Astrocyte (in vitro differentiated cells and primary cell): ENCODE results near the gene MPND. TPM values are rescaled to one million over a fixed set of nuclear protein-coding genes. Genes with fewer than 3 reads are reported as not detected.

ENCODE experiments used
- DNase-seq: peaks from one replicate; pipeline ENCODE4 v3.0.0-alpha.2; 2010; ENCODE audit warnings: low read depth
- FAIRE-seq: peaks from 2 replicates; lab custom pipeline; 2011; peaks lifted over from hg19 to GRCh38; lab: Jason Lieb, UNC
- H2AFZ ChIP-seq: 2 replicates; pipeline ENCODE4 v1.6.0; 2012; ENCODE audit warnings: low read depth, low read length, inconsistent platforms
- H3K27ac ChIP-seq: 2 replicates; pipeline ENCODE4 v1.5.1; 2011; ENCODE audit warnings: low read depth, low read length, inconsistent platforms
- H3K27me3 ChIP-seq: 2 replicates; pipeline ENCODE4 v1.6.0; 2011; ENCODE audit warnings: low read length, inconsistent platforms; ENCODE audit not compliant: insufficient read depth
- H3K36me3 ChIP-seq: 2 replicates; pipeline ENCODE4 v1.5.1; 2011; ENCODE audit warnings: low read length, inconsistent platforms; ENCODE audit not compliant: insufficient read depth
- H3K4me1 ChIP-seq: 2 replicates; pipeline ENCODE4 v1.5.1; 2011; ENCODE audit warnings: low read length, inconsistent platforms; ENCODE audit not compliant: insufficient read depth
- H3K4me2 ChIP-seq: 2 replicates; pipeline ENCODE4 v1.6.0; 2012; ENCODE audit warnings: low read length, inconsistent platforms
- H3K4me3 ChIP-seq: 2 replicates; pipeline ENCODE4 v1.5.1; 2011; ENCODE audit warnings: low read depth, mild to moderate bottlenecking, low read length, inconsistent platforms; ENCODE audit not compliant: insufficient read depth
- H3K79me2 ChIP-seq: 2 replicates; pipeline ENCODE4 v1.6.0; 2012; ENCODE audit warnings: mild to moderate bottlenecking, low read length, inconsistent platforms; ENCODE audit not compliant: insufficient read depth
- H3K9ac ChIP-seq: 2 replicates; pipeline ENCODE4 v1.6.0; 2012; ENCODE audit warnings: mild to moderate bottlenecking, low read length, inconsistent platforms
- H3K9me3 ChIP-seq: 2 replicates; pipeline ENCODE4 v1.5.1; 2012; ENCODE audit warnings: low read depth, mild to moderate bottlenecking, low read length, inconsistent platforms; ENCODE audit not compliant: insufficient read depth
- H4K20me1 ChIP-seq: 2 replicates; pipeline ENCODE4 v1.6.0; 2012; ENCODE audit warnings: low read length, inconsistent platforms; ENCODE audit not compliant: insufficient read depth
- H3K27ac Mint-ChIP-seq: one replicate; pipeline ENCODE4 v1.8.0; 2021; ENCODE audit warnings: mild to moderate bottlenecking, mixed read lengths; ENCODE audit not compliant: unreplicated experiment
- H3K27me3 Mint-ChIP-seq: one replicate; pipeline ENCODE4 v1.8.0; 2021; ENCODE audit warnings: low read depth, mixed read lengths; ENCODE audit not compliant: unreplicated experiment
- H3K36me3 Mint-ChIP-seq: one replicate; pipeline ENCODE4 v1.8.0; 2021; ENCODE audit warnings: low read depth, mixed read lengths; ENCODE audit not compliant: unreplicated experiment
- H3K4me1 Mint-ChIP-seq: one replicate; pipeline ENCODE4 v1.8.0; 2021; ENCODE audit warnings: low read depth, mixed read lengths; ENCODE audit not compliant: unreplicated experiment
- H3K4me3 Mint-ChIP-seq: one replicate; pipeline ENCODE4 v1.8.0; 2021; ENCODE audit warnings: mild to moderate bottlenecking, moderate library complexity, mixed read lengths; ENCODE audit not compliant: unreplicated experiment
- H3K9me3 Mint-ChIP-seq: one replicate; pipeline ENCODE4 v1.8.0; 2021; ENCODE audit warnings: mild to moderate bottlenecking, mixed read lengths; ENCODE audit not compliant: unreplicated experiment
- CTCF ChIP-seq: IDR thresholded peaks from 2 replicates; pipeline ENCODE4 v1.5.1; 2011; ENCODE audit warnings: low read depth, mild to moderate bottlenecking, inconsistent platforms, low read length, moderate library complexity; ENCODE audit not compliant: insufficient read depth
- EZH2 ChIP-seq: IDR thresholded peaks from 2 replicates; pipeline ENCODE4 v1.6.1; 2012; ENCODE audit warnings: mild to moderate bottlenecking, low read length, inconsistent platforms; ENCODE audit not compliant: insufficient read depth
- total RNA-seq: library from RNA; stranded (reverse); gene quantifications from 2 replicates; pipeline ENCODE4 v1.2.1, GENCODE V29; 2021

Gene MPND
- total RNA-seq, 1 donor from 2014 or later = 14.7 TPM

- no peak overlapping the region for H3K4me3 Mint-ChIP-seq
- peak overlapping the region; percentile 66 for H3K9ac ChIP-seq
These were observed 48.5 kb downstream of the MPND start for GRCh38 chr19:4391701-4392483.

GRCh38 chr19:4393947-4394590, 50.7 kb downstream of the MPND start:
- DNase-seq (peak; percentile 66), FAIRE-seq (no peak)
- Histone ChIP-seq H3K9ac (peak overlapping the region; percentile 24), H3K4me2 (peak overlapping the region; percentile 66), H3K4me1 (peaks cover 45% of the 10 kb centered on the region), H3K79me2 (peaks cover 99% of the 10 kb centered on the region), H3K4me3 (no peak overlapping the region), H3K36me3 (peaks cover 6% of the 10 kb centered on the region), H4K20me1 (peaks cover 93% of the 10 kb centered on the region), H3K27me3 (no peaks in the 10 kb centered on the region), H3K9me3 (no peaks in the 10 kb centered on the region), H2AFZ (no peak overlapping the region), H3K27ac (no peak overlapping the region)
- Mint-ChIP-seq H3K9me3 (peaks cover 2% of the 10 kb centered on the region), H3K4me1 (peaks cover 40% of the 10 kb centered on the region), H3K27me3 (no peaks in the 10 kb centered on the region), H3K36me3 (peaks cover 5% of the 10 kb centered on the region), H3K4me3 (peak overlapping the region; percentile 74), H3K27ac (peak overlapping the region; percentile 89)
- TF ChIP-seq EZH2 = no peak
- TF ChIP-seq CTCF = no peak

More at GRCh38 chr19:4391701-4392483, 48.5 kb downstream of the MPND start:
- peak; percentile 82 for DNase-seq
- Histone ChIP-seq H3K4me3 (peak overlapping the region; percentile 15), H4K20me1 (peaks cover 92% of the 10 kb centered on the region), H3K27ac (peak overlapping the region; percentile 43), H3K4me2 (peak overlapping the region; percentile 86), H3K9me3 (no peaks in the 10 kb centered on the region), H2AFZ (no peak overlapping the region), H3K36me3 (peaks cover 3% of the 10 kb centered on the region), H3K79me2 (peaks cover 98% of the 10 kb centered on the region), H3K27me3 (no peaks in the 10 kb centered on the region), H3K4me1 (peaks cover 41% of the 10 kb centered on the region)
- peaks cover 12% of the 10 kb centered on the region for H3K36me3 Mint-ChIP-seq
- FAIRE-seq = no peak
- H3K9me3 Mint-ChIP-seq = peaks cover 2% of the 10 kb centered on the region
- no peaks in the 10 kb centered on the region for H3K27me3 Mint-ChIP-seq
- H3K27ac Mint-ChIP-seq = no peak overlapping the region
- TF ChIP-seq CTCF = no peak
- TF ChIP-seq EZH2 = no peak
- peaks cover 47% of the 10 kb centered on the region for H3K4me1 Mint-ChIP-seq
